Measurements from ENCODE around the gene GPR183.

The GPR183 gene

GRCh38 chr13:99314640-99315176 is 7.5 kb upstream of the GPR183 start:
- no peak for DNase-seq (ENCODE audit: low read depth)
- no peak overlapping the region for H3K4me3 ChIP-seq (ENCODE audit: low read depth, low read length)

- H3K4me3 ChIP-seq (ENCODE audit: low read depth, low read length), result no peak overlapping the region
- DNase-seq (ENCODE audit: low read depth), result no peak
These were observed 6.7 kb upstream of the GPR183 start for GRCh38 chr13:99313941-99314340.

GRCh38 chr13:99313501-99313900 is 6.3 kb upstream of the GPR183 start:
- H3K4me3 ChIP-seq (ENCODE audit: low read depth, low read length), result no peak overlapping the region
- no peak for DNase-seq (ENCODE audit: low read depth)

- no peak overlapping the region for H3K4me3 ChIP-seq (ENCODE audit: low read depth, low read length)
- DNase-seq (ENCODE audit: low read depth), result peak; percentile 91
These were observed 5.3 kb upstream of the GPR183 start for GRCh38 chr13:99312493-99312883.

DNA sequence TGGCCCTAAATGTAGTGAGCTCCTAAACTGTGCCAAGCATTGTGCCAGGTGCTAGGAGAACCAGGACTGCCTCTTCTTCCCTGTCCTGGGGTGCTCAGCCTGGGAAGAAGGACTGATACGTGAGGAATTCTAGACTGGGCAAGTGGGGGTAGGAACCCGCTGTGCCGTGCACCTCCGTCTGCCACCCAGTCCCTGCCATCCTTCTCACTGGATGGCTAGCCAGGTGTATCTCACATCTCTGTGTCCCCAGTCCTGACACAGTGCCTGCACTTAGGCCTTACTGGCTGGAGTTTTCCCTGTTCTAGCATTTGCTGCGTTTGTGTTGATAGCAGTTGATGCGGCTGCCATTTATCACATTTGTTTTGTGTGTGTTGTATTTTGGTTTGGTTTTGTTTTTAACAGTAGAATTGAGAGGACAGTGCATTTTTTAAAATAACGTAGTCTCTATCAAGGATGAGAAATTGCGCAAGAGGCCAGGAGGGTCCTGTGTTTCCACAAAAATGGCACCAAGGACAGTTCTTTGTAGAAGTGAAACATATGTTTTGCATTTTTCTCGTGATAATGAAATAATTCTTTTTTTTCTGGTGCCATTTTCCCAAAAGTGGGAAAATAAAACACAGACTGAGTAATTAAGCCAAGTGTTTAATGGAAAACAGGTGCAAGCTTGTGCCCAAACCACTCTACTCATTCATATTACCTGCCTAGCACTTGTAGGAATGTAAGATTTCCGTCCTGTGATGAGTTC is 4.7 kb upstream of the GPR183 start:
- H3K4me3 ChIP-seq (ENCODE audit: low read depth, low read length), result no peak overlapping the region
- no peak for DNase-seq (ENCODE audit: low read depth)

- H3K4me3 ChIP-seq (ENCODE audit: low read depth, low read length), result no peak overlapping the region
- no peak for DNase-seq (ENCODE audit: low read depth)
These were observed 3.9 kb upstream of the GPR183 start for GRCh38 chr13:99311137-99311536.

DNA sequence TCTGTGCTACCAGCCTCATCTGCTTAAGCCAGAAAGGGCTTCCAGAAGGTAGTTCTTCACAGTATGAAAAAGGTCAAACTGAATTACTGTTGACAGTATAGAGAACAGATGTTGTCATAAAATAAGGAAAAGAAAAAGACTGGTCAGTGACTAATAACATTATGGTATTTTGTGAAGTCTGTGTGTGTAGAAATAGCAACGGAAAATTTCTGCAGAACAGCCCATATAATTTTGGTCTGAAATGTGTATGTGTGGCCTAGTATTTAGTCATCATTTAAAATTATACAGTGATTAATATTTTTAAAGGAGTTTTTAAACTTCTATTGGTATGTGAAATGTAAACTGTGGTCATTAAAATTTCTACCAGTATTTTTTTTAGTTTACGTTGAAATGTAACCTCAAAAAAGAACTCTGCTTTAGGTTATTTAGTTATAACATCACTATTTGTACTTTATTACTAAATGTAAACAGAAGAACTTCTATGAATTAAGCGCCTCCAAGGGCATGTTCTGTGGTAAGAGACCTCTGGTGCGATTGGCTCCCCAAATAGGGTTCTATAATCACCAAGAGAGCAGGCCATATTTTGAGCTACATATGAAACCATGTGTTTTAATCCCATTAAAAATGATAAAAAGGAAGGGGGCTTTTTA is 3.3 kb upstream of the GPR183 start:
- no peak overlapping the region for H3K4me3 ChIP-seq (ENCODE audit: low read depth, low read length)
- DNase-seq (ENCODE audit: low read depth), result peak; percentile 47

GRCh38 chr13:99308471-99309087 is 1.4 kb upstream of the GPR183 start:
- DNase-seq (ENCODE audit: low read depth), result no peak

GRCh38 chr13:99307648-99308339 is 595 bp upstream of the GPR183 start:
- no peak overlapping the region for H3K4me3 ChIP-seq (ENCODE audit: low read depth, low read length)
- DNase-seq (ENCODE audit: low read depth), result no peak

More at GRCh38 chr13:99308471-99309087, 1.4 kb upstream of the GPR183 start:
- H3K4me3 ChIP-seq (ENCODE audit: low read depth, low read length), result no peak overlapping the region

DNA sequence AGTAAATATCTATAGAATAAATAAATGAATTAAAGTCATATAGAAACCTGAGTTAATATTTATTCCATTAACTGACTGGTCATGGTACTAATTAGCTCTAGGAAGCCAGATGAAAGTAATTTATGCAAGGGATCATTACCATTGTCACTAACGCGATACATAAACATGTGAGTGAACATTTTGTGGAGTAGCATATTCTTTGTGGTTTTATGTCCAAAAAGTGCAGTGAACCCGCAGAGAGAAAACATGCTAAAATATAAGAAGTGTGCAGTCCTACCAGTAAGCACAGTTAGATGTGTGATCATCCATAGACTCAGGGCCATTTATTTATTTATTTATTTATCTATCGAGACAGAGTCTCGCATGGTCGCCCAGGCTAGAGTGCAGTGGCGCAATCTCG is 1.6 kb downstream of the GPR183 start:
- no peak for DNase-seq (ENCODE audit: low read depth)
- no peak overlapping the region for H3K4me3 ChIP-seq (ENCODE audit: low read depth, low read length)

- DNase-seq (ENCODE audit: low read depth), result no peak
These were observed 2.0 kb downstream of the GPR183 start for GRCh38 chr13:99305158-99305557.

DNA sequence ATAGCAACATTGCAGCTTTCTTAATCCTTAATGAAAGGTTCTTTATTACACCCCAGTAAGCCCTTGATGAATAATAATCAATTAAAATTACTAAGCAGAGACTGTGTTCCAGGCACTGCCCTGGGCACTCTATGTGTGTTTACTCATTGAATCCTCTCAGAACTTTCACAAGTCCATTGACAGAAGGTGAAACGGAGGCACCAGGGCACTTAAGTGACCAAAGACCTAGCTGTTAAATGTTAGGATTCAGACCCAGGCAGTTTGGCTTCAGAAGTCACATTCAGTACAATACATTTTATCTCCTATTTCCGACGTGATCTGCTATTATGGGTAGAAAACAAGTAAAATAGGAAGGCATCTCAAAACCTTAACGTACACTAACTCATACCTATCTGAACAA is 2.7 kb downstream of the GPR183 start:
- no peak for DNase-seq (ENCODE audit: low read depth)
- no peak overlapping the region for H3K4me3 ChIP-seq (ENCODE audit: low read depth, low read length)

More at GRCh38 chr13:99305158-99305557, 2.0 kb downstream of the GPR183 start:
- no peak overlapping the region for H3K4me3 ChIP-seq (ENCODE audit: low read depth, low read length)

DNA sequence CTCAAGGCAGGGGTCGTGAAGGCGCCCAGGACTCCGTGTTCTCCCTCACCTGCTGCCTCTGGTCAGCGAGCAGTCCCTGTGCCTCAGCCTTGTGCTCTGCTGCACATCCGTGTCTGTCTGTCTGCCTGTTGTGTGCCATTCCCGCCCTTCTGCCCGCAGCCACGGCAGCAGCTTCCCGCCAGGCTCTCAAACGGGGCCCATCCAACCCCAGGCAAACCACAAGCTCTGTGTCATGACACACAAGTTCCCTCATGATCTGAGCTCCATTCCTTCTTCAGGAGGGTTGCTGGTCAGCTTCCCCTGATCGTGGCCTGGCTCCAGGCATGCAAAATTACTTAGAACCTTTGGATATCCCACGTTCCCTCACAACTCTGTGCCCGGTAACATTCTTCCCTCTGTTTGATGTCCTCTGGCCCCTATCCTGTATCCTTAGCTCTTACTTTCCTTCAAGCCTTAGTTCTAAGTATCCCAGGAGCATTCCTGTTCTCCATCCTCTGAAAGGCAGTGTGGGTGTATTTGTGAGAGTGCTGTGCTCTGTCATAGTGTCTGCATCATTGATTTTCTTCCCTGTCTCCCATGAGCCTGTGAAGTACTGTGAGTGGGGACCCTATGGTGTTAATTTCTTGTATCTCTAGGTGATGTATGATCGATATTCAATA is 3.2 kb downstream of the GPR183 start:
- no peak overlapping the region for H3K4me3 ChIP-seq (ENCODE audit: low read depth, low read length)
- no peak for DNase-seq (ENCODE audit: low read depth)

GRCh38 chr13:99302637-99303505 is 4.3 kb downstream of the GPR183 start:
- H3K4me3 ChIP-seq (ENCODE audit: low read depth, low read length), result no peak overlapping the region

DNA sequence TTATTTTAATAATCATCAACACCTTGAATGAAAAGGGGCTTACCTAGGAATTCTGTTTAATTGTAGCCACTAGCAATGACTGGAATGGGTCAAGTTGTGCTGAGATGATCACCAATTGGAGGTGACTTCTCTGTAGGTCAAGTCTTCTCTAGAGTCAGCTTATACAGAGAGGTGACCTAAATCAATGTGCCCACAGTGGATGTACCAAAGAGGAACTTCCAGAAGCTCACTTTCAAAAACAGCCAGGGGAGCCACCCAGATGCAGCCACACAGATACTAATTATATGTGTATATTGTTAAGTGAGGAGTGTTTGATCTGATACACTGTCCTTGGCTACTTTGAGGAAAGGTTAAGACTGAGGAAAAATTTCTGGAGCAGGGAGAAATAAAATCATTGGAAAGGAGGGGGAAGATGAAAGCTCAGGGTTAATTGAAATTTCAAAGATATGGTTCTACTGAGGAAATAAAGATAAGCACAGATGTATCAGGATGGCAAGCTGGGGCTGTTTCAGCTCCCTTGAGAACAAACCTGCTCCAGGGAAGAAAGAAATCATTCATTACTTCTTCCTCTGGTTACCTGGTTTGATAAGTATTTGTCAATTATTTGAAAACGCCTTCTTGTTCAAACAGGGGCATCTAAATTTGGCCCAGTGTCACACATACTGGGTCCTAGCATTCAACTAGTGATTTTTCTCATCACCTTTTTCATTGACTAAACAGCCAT is 5.1 kb downstream of the GPR183 start:
- no peak for DNase-seq (ENCODE audit: low read depth)
- H3K4me3 ChIP-seq (ENCODE audit: low read depth, low read length), result no peak overlapping the region

More at GRCh38 chr13:99302637-99303505, 4.3 kb downstream of the GPR183 start:
- DNase-seq (ENCODE audit: low read depth), result no peak

- no peak overlapping the region for H3K4me3 ChIP-seq (ENCODE audit: low read depth, low read length)
- DNase-seq (ENCODE audit: low read depth), result no peak
These were observed 6.0 kb downstream of the GPR183 start for GRCh38 chr13:99301056-99301838.

DNA sequence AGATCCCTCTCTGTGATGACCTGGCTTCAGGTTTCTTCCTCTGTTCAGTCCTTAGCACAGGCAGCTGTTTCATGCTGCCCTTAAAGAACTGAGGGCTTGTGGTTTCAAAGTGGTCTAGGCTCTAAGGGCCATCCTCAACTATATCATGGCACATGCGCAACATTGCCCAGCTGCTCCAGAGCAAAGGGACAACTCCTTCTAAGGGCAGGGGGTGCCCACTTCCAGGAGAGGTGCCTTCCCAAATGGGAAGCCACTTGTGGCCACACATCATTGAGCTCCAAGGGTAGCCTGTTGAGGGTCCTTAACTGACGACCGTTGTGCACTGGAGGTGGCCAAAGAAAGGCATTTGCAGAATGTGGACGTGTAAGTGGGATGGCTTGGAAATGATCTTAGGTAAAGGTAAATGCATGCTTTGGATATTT is 7.3 kb downstream of the GPR183 start:
- DNase-seq (ENCODE audit: low read depth), result no peak
- H3K4me3 ChIP-seq (ENCODE audit: low read depth, low read length), result no peak overlapping the region

Measured in skeletal muscle cell (primary cell).